Keratinocyte (primary cell): ENCODE data around the gene LDB2. TPM values are rescaled to one million over a fixed set of nuclear protein-coding genes. Genes with fewer than 3 reads are reported as not detected.

Source experiments
- DNase-seq: peaks from one replicate; pipeline ENCODE4 v3.0.0-alpha.2; 2011; ENCODE audit warnings: low read depth, missing footprints, low spot score
- FAIRE-seq: peaks from 2 replicates; lab custom pipeline; 2011; peaks lifted over from hg19 to GRCh38; lab: Jason Lieb, UNC
- H2AFZ ChIP-seq: 2 replicates; pipeline ENCODE4 v1.6.0; 2012; ENCODE audit warnings: low read length, control low read depth, inconsistent platforms; ENCODE audit not compliant: control insufficient read depth
- H3K27ac ChIP-seq: 2 replicates; pipeline ENCODE4 v1.5.1; 2011; ENCODE audit warnings: low read length; ENCODE audit not compliant: control insufficient read depth, insufficient read depth
- H3K27me3 ChIP-seq: 3 replicates; pipeline ENCODE4 v1.6.0; 2011; ENCODE audit warnings: low read length; ENCODE audit not compliant: control insufficient read depth, insufficient read depth; ENCODE audit errors: extremely low read depth
- H3K36me3 ChIP-seq, 2 experiments: 2 replicates in 1 of 2; 3 replicates in 1 of 2; pipeline ENCODE4 v1.5.1; 2011; ENCODE audit warnings: low read length in 2 of 2, mild to moderate bottlenecking in 1 of 2; ENCODE audit not compliant: control insufficient read depth in 2 of 2, insufficient read depth in 2 of 2; ENCODE audit errors: extremely low read depth in 1 of 2
- H3K4me1 ChIP-seq: 3 replicates; pipeline ENCODE4 v1.5.1; 2011; ENCODE audit warnings: low read length; ENCODE audit not compliant: control insufficient read depth, insufficient read depth; ENCODE audit errors: extremely low read depth
- H3K4me2 ChIP-seq: 3 replicates; pipeline ENCODE4 v1.6.0; 2011; ENCODE audit warnings: low read depth, low read length; ENCODE audit not compliant: control insufficient read depth, insufficient read depth; ENCODE audit errors: extremely low read depth
- H3K4me3 ChIP-seq, 3 experiments: fragments of 200-600 bp in 1 of 3; sonication (generic) in 1 of 3; 2 replicates in 2 of 3; 3 replicates in 1 of 3; pipeline ENCODE4 v1.5.1; 2011 to 2016; ENCODE audit warnings: low read length in 3 of 3, mild to moderate bottlenecking in 3 of 3, control low read depth in 2 of 3, inconsistent platforms in 1 of 3, low read depth in 1 of 3, mixed read lengths in 1 of 3, mixed run types in 1 of 3, moderate library complexity in 1 of 3; ENCODE audit not compliant: control insufficient read depth in 2 of 3, insufficient read depth in 2 of 3; ENCODE audit errors: extremely low read depth in 1 of 3
- H3K79me2 ChIP-seq: 2 replicates; pipeline ENCODE4 v1.6.0; 2012; ENCODE audit warnings: low read length; ENCODE audit not compliant: control insufficient read depth, insufficient read depth
- H3K9ac ChIP-seq: 3 replicates; pipeline ENCODE4 v1.6.0; 2011; ENCODE audit warnings: low read length; ENCODE audit not compliant: control insufficient read depth, insufficient read depth; ENCODE audit errors: extremely low read depth
- H3K9me1 ChIP-seq: 3 replicates; pipeline ENCODE4 v1.6.0; 2011; ENCODE audit warnings: low read length; ENCODE audit not compliant: control insufficient read depth, insufficient read depth; ENCODE audit errors: extremely low read depth
- H3K9me3 ChIP-seq: 2 replicates; pipeline ENCODE4 v1.5.1; 2012; ENCODE audit warnings: low read depth, low read length; ENCODE audit not compliant: control insufficient read depth
- H4K20me1 ChIP-seq: 3 replicates; pipeline ENCODE4 v1.6.0; 2011; ENCODE audit warnings: low read length; ENCODE audit not compliant: control insufficient read depth, insufficient read depth; ENCODE audit errors: extremely low read depth
- EZH2 ChIP-seq: IDR thresholded peaks from one replicate; pipeline ENCODE4 v1.6.1; 2012; ENCODE audit warnings: inconsistent platforms, mild to moderate bottlenecking, low read length, moderate library complexity
- dilution Hi-C: fragments of 300-500 bp; cut with MboI; formaldehyde crosslinking; loops from one replicate; pipeline ENCODE4 v1.7.0; 2020; ENCODE audit warnings: low sequenced_read_pairs; ENCODE audit not compliant: extremely low pct_ligation_motif_present
- polyA plus RNA-seq, 5 experiments: library from polyadenylated mRNA; depleted of rRNA in 3 of 5; stranded (reverse) in 3 of 5; stranded (forward) in 1 of 5; unstranded in 1 of 5; fragments of >200 nt; gene quantifications; 1 replicate in 1 of 5; 2 replicates in 3 of 5; 3 replicates in 1 of 5; pipeline versions ENCODE4 v1.2.1 to v1.2.3, GENCODE V29; 2011 to 2012; ENCODE audit warnings: missing spikeins in 2 of 5, low read depth in 1 of 5, low replicate concordance in 1 of 5
- TF ChIP-seq, protein P1 (sequence below), 3 experiments: IDR thresholded peaks in 1 of 3; conservative IDR thresholded peaks in 1 of 3; optimal IDR thresholded peaks in 1 of 3; 2 replicates in 2 of 3; 3 replicates in 1 of 3; pipeline versions ENCODE3 to v1.5.1; 2011; ENCODE audit warnings: low read length in 3 of 3, mild to moderate bottlenecking in 3 of 3, moderate library complexity in 2 of 3, control low read depth in 1 of 3, inconsistent platforms in 1 of 3; ENCODE audit not compliant: insufficient read depth in 2 of 3; ENCODE audit errors: extremely low read depth in 1 of 3

LDB2 gene
- polyA plus RNA-seq, 1 donor (not counting 4 experiments of a cell fraction or from before 2014, with no cell fraction given) = not detected

DNA sequence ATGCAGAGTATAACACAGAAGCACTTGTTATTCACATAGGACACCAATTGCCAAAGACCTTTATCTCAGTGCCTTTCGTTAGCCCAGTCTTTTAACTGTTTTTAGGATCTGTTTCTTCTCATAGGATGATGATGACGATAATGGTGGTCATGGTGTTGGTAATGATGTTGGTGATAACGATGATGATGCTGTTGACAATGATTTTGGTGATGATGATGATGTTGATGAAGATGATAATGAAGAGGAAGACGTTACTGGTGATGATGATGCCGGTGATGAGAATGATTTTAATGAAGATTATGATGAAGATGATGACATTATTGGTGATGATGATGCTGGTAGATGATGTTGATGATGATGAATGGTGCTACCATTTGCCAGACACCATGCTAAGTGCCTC is 29.8 kb downstream of the LDB2 start:
- Histone ChIP-seq H4K20me1 (no peaks in the 10 kb centered on the region), H3K27me3 (no peaks in the 10 kb centered on the region), H3K9me1 (no peaks in the 10 kb centered on the region), H3K4me2 (no peak overlapping the region), H3K4me3 (no peak overlapping the region), H3K9ac (no peak overlapping the region), H3K9me3 (peaks cover 2% of the 10 kb centered on the region), H3K4me1 (no peaks in the 10 kb centered on the region), H3K27ac (no peak overlapping the region), H2AFZ (no peak overlapping the region), H3K36me3 (no peaks in the 10 kb centered on the region), H3K79me2 (no peaks in the 10 kb centered on the region)
- dilution Hi-C loops = no loop called here
- DNase-seq (no peak), FAIRE-seq (no peak)
- no peak for TF ChIP-seq EZH2
- TF ChIP-seq, protein P1, sequence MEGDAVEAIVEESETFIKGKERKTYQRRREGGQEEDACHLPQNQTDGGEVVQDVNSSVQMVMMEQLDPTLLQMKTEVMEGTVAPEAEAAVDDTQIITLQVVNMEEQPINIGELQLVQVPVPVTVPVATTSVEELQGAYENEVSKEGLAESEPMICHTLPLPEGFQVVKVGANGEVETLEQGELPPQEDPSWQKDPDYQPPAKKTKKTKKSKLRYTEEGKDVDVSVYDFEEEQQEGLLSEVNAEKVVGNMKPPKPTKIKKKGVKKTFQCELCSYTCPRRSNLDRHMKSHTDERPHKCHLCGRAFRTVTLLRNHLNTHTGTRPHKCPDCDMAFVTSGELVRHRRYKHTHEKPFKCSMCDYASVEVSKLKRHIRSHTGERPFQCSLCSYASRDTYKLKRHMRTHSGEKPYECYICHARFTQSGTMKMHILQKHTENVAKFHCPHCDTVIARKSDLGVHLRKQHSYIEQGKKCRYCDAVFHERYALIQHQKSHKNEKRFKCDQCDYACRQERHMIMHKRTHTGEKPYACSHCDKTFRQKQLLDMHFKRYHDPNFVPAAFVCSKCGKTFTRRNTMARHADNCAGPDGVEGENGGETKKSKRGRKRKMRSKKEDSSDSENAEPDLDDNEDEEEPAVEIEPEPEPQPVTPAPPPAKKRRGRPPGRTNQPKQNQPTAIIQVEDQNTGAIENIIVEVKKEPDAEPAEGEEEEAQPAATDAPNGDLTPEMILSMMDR (optimal IDR thresholded peaks at IDR 0.05 in 1 of 3, IDR thresholded peaks at IDR 0.05 in 1 of 3, conservative IDR thresholded peaks at IDR 0.05 in 1 of 3; ENCODE audit: extremely low read depth in 1 of 3, insufficient read depth in 2 of 3, low read length in 3 of 3) = no peak

DNA sequence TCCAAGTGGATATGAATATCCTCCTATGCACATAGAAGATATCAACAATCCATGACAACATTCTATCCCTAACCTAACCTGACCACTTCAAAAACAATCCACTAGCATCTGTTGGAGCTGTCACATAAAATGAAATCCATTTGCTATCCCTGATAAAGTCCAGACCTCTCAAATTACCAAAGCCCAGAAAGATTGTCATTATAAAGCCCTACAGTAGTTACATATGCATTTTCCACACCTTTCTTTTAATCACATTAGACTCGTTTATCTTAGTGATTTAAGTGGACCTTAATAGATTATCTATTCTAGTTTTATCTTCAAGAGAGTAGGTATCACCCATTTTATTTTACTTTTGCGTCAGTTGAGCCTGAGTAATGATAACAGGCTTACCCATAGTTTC is 30.6 kb downstream of the LDB2 start:
- H3K9ac ChIP-seq = no peak overlapping the region
- no peak for FAIRE-seq

More for the DNA sequence above, 30.6 kb downstream of the LDB2 start:
- peaks cover 2% of the 10 kb centered on the region for H3K9me3 ChIP-seq
- no peaks in the 10 kb centered on the region for H3K4me1 ChIP-seq
- no peaks in the 10 kb centered on the region for H3K79me2 ChIP-seq
- H2AFZ ChIP-seq = no peak overlapping the region
- no peak for DNase-seq
- no peaks in the 10 kb centered on the region for H3K36me3 ChIP-seq
- no peak overlapping the region for H3K27ac ChIP-seq
- H3K9me1 ChIP-seq = no peaks in the 10 kb centered on the region
- H4K20me1 ChIP-seq = no peaks in the 10 kb centered on the region
- dilution Hi-C loops = no loop called here
- TF ChIP-seq, protein P1 (optimal IDR thresholded peaks at IDR 0.05 in 1 of 3, IDR thresholded peaks at IDR 0.05 in 1 of 3, conservative IDR thresholded peaks at IDR 0.05 in 1 of 3; ENCODE audit: extremely low read depth in 1 of 3, insufficient read depth in 2 of 3, low read length in 3 of 3) = no peak
- no peak for TF ChIP-seq EZH2
- H3K4me3 ChIP-seq = no peak overlapping the region
- H3K4me2 ChIP-seq = no peak overlapping the region
- no peaks in the 10 kb centered on the region for H3K27me3 ChIP-seq
